Hematopoietic multipotent progenitor cell (in vitro differentiated cells): ENCODE results near the gene PAK6. TPM values are rescaled to one million over a fixed set of nuclear protein-coding genes. Genes with fewer than 3 reads are reported as not detected.

ENCODE experiments used
- DNase-seq, 3 donors: peaks; one replicate each; pipeline ENCODE4 v3.0.0-alpha.2; 2011 to 2015; ENCODE audit warnings: low read depth in 2 of 3, low spot score in 2 of 3
- total RNA-seq: library from RNA; depleted of rRNA; stranded (reverse); fragments of >200 nt; gene quantifications from one replicate; pipeline ENCODE4 v1.2.3, GENCODE V29; 2012

The PAK6 gene
- 1.3 TPM for total RNA-seq

DNA sequence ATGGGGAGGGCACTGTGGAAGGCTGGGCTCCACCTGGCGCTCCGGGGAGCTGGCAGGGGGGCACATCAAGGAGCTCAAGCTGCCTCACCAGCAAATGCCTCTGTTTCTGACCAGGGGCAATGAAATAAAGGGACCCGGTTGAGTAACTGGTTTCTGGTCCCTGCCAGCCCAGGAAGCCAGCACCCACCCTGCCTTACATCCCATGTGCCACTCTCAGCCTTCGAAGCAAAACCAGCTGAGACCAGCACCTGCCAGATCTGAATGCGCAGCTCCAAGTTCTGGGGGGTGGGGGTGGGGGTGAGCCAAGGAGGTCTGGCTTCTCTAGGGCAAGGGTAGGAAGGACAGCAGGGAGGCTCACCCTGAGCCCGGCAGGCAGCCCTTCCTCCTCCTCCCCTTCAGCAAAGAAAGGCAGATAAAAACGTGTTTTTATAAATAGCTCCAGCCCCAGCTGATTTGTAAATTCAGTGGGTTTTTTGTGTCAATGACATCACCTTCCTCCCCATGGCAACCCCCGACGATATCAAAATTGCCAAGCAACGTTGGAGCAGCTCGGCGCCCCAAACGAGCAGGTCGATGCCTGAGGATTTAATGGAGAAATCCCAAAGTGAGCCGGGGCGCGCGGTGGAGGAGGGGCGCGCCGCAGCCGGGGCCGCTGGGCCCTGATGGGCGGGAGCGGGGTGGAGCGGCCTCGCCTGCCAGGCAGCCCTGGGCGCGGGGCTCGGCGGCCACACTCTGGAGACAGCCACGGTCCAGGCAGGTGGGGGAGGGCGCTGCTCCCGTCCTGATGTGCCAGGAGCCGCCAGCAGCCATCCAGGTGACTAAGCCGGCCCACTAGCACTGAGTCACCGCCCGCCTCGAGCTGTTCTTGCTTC, at the start of gene PAK6:
Gene PAK6, plus strand, starts transcription at position 532 of the 872 bp plus-strand sequence. CDS start 25,723 bp downstream, outside the sequence.
- DNase-seq = peak in 2 of 3 donors; percentile 54 to 65

DNA sequence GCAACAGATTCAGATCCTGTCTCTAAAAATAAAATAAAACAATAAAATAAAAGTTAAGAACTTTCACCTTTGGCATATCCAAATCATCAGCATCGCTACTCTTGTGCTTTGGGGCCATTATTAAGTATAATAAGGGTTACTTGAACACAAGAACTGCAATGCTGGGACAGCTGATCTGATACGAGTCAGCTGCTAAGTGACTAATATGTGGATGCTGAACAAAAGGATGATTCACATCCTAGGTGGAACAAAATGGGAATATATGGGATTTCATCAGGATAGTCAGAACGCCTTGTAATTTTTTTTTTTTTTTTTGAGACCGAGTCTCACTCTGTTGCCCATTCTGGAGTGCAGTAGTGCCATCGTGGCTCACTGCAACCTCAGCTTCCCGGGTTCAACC, 48.3 kb upstream of the PAK6 start:
- no peak for DNase-seq

DNA sequence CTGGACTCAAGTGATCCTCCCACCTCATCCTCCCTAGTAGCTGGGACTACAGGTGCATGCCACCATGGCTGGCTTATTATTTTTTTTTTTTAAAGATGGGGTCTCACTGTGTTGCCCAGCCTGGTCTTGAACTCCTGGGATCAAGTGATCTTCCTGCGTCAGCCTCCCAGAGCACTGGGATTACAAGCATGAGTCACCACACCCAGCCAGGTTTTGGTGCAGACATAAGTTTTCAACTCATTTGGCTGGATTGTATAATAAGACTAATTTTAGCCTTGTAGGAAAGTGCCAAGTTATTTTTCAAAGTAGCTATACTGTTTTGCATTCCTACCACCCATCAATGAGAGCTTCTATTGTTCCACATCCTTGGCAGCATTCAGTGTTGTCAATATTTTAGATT, 45.9 kb upstream of the PAK6 start:
- DNase-seq = no peak

DNA sequence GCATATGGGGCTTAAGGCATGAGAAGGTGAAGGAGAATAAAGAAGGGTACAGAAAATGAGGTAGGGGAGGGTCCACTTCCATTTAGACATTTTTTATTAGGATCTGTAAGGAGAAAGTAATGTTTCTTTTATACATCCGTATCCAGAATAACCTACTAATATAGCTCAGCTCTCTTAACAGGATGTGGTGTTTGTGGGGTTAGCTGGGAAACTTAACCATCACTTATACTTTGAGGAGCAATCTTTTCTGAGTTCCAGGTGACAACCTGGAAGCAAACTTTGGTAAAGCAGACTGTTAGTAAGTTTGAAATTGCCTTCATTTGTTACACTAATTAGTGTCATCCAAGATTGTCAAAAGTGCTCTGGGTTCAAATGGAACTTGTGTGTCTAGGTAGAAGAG, 41.4 kb upstream of the PAK6 start:
- no peak for DNase-seq

DNA sequence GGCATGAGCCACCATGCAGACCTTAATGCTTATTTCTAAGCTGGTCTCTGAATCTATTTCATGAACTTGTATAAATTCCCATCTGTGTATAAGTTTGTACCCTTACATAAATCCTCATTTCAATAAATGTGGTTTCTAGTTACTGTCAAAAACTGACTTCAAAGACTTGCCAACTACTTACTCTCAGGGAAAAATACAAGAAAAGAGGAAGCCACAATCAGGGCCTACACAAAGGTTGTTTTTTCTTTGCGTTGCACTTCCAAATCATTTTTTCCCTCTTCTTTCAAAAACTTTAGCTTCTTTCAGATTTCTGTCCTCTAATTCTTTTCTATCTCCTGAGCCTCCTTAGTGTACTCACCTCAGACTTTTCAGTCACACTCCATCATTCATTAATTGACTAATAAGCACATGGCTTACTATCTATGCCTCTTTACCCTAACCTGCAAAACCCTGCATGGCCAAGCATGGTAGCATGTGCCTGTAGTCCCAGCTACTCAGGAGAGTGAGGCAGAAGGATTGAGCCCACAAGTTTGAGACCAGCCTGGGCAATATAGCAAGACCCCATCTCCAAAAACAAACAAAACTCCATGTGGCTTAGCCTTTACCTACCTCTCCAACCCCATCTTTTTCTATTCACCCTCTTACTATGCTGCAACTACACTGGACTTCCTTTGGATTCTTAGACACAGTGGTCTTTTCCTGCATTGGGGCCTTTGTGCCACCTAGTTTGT, 40.3 kb upstream of the PAK6 start:
- peak in 1 of 3 donors; percentile 45 for DNase-seq

DNA sequence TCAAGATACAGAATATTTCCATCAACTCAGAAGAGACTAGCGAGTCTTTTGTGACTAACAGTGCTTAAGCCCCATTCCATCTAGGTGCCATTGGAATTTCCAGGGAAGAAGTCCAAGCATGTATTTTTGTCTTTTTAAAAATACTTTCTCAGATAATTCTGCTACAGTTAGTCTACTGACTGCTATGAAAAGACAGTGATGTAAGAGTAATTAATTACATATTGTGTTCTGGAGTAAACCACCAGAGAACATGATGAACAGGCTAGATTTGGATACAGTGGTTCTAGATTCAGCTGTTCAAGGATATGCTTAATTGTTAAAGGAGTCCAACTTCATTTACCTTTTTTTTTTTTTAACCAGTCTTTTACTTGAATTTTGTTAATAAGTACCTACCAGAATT, 34.8 kb upstream of the PAK6 start:
- no peak for DNase-seq

DNA sequence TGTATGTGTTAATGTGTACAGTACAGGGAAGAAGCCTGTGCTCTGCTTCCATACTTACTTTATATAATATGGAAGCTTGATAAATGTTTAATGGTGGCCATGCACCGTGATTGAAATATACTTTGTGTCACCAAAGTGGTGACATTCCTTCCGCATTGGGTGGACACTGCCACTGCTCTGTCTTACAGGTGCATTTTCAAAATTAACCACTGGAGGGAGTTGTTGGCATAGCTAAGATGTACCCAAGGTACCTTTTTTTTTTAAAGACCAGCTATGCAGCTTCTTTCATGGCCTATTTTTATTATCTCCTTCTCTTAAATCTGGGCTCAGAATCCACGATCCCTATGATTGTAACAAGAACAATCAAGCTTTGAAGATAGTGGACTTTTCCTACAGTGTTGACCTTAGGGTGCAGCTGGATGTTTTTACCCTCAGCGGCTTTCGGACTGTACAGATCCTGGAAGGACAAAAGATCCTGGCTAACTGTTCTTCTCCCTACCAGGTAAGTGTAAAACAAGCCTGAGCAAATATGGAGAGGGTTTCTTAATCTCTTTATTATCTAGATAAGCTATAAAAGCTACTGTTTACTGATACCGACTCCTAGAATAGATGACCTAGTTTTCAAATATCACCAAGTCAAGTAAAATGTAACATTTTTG, 21.6 kb upstream of the PAK6 start:
- DNase-seq = peak; percentile 35 to 90 (median 81)

DNA sequence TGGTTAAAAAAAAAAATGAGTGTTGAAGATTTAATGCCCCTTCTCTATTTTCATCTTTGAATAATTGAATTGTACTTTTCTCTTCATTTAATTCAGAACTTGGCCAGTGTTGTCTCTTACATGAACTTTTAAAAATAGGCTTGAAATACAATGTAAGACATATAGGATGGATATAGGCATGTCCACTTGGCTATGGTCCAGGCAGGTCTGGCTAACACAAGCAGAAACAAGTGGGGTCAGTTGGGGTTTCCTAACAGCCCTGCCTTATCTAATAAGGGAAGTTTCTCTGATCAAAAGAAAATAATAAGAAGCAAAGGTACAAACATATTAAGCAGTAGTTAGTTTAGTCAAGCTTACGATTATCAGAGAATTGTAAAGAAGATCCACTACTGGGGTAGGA, 19.1 kb upstream of the PAK6 start:
- DNase-seq = no peak

DNA sequence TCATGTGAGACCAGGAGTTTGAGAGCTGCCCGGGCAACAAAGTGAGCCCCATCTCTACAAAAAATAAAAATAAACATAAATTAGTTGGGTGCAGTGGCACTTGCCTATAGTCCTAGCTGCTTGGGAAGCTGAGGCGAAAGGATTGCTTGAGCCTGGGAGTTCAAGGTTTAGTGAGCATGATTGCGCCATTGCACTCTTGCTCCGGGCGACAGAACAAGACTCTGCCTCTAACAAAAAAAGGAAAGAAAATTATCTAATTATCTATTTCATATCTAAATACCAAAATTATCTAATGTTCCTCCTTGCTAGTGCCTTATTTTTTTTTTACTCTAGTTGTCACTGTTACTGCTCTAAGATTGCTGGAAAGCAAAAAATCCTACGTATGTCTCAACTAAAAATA, 16.7 kb upstream of the PAK6 start:
- DNase-seq = no peak

DNA sequence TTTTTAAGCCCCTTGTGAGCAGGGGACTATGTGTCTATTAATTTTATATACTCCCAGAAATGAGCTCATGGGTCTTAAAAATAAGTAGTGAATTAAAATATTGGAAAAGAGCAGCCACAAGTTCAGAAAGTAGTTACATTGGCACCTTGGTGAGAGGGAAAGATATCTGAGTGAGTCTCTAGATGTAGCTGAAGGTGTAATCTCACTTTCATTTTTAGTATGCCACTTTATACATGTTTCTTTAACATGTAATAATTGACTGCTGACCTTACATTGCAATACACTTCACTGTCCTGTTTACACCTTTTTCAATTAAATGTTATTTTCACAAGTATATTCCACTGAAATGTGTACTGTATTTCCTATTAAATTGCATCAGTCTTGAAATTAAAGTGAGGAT, 12.1 kb upstream of the PAK6 start:
- DNase-seq = no peak

DNA sequence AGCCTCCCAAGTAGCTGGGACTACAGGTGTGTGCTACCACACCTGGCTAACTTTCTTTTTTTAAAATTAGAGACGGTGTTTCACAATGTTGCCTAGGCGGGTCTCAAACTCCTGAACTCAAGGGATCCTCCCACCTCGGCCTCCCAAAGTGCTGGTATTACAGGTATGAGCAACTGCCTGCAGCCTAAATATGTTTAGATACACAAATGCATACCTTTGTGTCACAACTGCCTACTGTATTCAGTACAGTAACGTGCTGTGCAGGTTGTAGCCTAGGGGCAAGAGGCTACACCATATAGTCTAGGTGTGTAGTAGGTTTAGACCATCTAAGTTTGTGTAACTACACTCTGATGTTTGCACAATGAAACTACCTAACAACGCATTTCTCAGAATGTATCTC, 9.5 kb upstream of the PAK6 start:
- DNase-seq = no peak

DNA sequence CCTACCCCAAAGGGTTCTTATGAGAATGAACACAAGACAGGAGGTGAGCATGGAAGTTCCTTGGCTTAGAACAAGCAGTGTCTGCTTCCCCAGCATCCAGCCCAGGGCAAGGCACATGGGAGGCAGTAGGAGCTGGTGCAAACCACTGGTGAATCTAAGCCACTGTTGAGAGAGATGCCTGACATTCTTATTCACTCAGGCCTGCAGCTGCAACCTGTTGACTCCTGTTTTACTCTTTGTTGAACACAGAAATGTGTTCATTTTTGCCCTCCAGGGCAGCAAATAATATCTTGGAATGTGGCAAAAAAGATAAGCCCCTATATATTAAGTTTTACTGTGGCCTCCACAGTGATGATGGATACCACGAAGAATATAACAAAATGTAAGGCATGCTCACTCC, 8.9 kb upstream of the PAK6 start:
- no peak for DNase-seq

DNA sequence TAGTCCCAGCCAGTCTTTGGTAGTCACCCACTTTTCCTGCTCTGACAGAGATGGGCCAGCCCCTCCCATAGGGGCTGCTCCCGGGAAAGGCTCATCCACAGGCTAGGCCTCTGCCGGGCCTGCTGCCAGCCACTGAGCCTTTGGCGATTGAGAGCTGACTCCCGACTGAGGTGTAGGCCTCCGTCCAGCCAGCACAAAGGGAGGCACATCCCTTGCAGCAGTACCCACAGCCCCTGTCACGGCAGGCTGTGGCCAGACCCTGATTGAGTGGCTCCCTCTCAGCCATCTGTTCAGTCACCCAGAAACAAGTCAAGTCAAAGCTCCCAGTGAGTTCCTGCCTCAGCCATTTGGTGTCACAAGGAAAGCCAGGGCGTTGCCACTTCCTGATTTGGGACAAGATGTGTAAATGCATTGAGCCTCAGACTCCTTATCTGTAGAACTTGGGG, 6.2 kb upstream of the PAK6 start:
- no peak for DNase-seq

DNA sequence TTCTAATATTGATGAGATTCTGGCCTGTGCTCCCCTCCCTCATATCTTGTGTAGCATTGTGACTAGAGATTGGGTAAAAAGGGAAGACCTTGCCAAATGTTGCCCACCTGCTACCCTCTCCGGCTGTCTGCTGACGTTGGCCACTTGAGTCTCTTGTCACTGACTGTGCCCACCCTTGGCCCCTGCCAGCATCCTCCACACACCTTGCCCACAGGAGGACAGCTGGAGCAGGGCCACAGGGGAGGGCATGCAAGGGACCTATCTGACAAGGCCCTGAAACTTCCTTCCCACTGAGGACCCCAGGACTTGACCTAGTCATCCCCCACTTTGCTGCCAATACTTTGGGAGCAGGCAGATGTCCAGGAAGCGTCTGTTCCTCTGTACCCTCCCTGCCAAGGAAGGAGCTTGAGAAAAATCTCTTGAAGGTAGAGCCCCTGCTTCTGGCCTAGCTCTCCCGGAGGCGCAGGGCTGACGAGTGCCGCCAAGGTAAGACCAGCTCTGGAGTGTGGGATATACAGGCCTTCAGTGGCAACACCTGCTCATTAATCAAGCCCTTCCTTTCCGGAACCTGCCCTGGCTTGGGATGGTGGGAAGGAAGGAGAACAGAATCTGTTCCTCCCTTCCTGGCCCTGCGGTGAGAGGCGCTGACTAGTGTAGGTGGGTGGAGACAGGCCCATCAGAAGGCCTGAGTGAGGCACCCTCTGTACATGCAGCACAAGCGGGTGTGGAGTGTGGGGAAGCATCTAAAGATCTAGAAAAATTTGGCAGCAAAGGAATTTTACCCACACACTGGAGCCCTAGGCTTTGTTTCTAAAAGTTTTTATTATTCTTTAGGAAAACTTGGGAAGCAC, 4.9 kb upstream of the PAK6 start:
- DNase-seq = no peak

DNA sequence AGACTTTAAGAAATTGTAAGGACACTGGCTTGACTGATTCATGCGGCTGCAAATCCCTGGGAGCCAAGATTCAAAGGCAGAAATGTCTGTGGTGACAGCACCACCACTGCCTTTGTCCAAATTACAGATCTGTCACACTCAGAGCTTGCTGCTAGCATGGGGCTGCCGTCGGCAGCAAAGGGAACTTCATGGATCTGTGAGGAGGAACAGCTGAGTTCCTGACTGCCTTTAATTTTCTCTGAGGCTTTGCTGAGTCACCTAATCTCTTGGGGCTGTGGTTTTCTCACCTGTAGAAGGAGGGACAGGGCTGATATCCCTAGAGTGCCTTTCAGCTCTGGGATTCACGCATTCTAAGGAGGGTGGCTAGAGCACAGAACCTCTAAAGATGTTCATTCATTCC, 4.1 kb upstream of the PAK6 start:
- DNase-seq = no peak

DNA sequence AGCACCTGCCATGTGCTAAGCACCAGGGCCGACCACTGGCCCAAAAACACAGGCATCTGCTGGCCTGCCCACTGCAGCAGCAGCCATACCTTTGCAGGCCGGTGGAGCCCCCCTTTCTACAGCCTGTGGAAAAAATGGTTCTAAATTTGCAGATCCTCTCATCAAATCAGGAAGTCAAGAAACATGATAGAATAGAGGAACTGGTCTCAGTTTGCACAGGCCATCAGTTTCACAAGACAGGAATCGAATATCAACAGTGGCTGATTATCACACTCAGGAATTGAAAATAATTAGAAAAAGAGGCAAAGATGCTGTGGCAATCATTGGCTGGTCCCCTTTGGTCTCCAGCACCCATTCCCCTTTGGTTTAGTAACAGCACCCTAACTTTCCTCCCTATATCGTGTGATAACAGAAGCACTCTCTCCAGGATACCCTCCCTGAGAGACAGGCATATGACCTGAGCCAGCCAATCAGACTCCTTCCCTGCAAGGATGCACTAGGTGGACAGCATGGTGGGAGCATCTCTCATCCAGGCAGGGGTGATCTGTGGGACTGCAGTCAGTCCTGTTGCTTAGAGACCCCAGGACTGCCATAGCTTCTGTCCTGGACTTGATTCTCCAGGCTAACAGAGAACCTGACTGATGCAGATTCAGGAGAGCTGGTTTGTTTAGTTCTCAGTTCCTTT, 3.5 kb upstream of the PAK6 start:
- DNase-seq = peak in 1 of 3 donors; percentile 66

DNA sequence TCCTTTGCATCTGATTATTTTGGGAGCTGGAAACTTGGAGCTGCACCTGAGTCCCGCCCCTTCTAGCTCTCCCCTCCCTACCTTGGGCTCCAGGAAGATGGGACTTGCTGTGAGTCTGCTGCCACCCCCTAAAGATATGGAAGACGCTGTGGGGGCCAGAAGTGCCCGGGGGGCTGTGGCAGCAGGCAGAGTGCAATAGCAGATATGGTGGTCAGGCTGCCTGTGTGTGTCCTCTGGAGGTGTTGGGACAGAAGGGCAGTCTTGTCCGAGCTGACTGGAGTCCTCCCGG, 485 bp downstream of the PAK6 start:
- no peak for DNase-seq

DNA sequence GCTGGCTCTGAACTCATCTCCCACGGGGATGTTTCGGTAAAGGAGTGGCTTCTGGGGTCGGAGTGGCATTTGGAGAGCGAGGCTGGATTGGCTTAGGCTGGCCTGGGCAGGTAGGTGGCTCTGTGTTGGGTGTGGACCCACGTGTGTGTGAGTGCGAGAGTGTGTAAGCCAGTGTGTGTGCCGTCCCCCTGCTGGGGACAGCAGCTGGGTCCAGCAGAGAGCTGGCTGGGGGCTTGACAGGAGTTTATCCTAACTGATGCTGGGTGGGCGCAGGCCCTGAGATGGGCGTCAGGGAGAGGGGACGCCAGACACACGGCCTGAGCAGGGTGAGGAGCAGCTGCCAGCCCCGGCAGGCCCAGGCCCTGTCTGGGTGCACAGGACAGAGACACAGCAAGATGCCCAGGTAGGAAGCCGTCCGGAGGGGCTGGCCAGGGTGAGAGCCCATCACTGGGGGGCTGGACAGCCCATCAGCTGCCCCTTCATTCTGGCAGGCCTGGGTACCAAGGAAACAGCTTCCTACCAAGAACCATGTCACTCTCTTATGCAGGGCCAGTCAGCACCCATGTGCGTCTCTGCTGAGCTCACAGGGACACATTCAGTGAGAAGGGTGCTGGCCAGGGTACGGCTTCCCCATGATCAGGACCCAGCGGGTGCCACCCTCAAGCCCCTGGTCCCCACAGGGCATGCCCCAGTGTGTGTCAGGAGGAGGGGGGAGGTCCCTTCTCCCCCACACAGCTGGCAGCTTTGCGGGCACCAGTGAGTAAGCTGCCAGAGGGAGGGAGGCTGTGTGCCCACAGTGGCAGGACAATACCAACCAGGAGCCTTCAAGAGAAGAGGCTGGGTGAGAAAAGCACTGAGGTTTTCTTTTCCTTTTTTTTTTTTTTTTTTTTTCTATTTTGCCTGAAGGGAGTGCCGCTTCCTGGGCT, 1.1 kb downstream of the PAK6 start:
- no peak for DNase-seq

DNA sequence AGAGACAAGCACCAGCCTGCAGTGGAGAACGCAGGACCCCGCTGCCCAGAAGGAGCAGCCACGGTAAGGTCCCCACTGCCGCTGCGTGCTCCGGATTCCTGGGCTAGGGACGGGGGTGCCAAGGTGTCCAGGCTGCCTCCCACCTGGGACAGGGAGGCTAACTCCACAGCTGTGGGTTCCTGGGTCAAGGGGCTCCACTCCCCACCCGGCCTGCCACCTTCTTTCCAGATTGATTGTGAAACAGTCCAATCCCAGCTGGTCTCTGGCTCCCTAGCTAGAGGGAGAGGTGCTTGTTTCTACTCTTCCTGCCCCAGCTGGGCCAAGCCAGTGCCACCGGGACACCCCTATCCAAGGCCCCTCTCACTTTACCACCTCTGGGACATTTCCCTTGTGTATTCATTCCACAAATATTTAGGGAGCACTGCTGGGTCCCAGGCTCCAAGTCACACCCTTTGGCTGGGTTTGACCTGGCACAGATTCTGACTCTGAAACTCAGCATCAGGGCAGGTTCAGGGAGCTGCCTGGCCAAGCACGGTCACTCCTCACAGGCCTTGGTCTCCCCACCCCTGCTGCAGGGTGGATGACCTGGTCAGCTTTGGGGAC, 1.9 kb downstream of the PAK6 start:
- no peak for DNase-seq
